Measurements from ENCODE around the gene ZNF638.

Gene ZNF638

DNA sequence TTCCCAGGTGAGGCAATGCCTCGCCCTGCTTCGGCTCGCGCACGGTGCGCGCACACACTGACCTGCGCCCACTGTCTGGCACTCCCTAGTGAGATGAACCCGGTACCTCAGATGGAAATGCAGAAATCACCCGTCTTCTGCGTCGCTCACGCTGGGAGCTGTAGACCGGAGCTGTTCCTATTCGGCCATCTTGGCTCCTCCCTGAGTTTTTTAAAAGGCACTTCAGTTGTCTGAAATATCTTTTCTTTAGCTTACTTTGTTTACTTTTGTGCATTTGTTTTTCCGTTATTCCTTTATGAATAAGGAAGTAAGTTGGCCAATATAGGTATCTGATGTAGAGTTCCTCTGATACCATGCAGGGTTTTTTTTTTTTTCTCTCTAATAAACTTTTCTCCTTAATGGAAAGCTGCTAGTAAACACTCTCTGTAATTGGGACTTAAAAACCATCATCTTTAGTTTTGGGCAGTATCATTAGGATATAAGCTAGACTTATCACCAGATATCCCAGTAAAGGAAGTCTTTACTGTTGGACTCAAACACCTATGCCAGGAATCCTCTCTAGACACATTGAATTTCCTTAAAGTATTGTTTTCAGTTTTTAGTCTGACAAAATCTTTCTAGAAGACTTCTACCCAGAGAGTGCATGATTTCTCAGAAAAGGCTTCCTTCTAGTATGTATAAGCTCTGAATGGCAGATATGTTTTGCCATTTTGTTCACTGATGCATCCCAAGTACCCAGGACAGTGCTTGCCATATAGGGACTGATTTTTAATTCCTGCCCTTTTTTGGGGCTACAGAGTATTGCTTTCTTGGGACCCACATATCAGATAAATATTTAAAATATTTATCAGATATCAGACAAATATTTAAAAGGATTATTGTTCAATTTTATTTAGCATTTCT is 86.0 kb downstream of the ZNF638 start:
- DNase-seq (ENCODE audit: low read depth), result peak; percentile 15
- no peak for TF ChIP-seq CTCF (IDR thresholded peaks at IDR 0.05; ENCODE audit: insufficient read depth, low read depth, low read length, missing control alignments)
- H3K4me3 ChIP-seq (ENCODE audit: low read depth, low read length), result peak overlapping the region; percentile 61

GRCh38 chr2:71419145-71419544 is 87.6 kb downstream of the ZNF638 start:
- no peak overlapping the region for H3K4me3 ChIP-seq (ENCODE audit: low read depth, low read length)
- no peak for DNase-seq (ENCODE audit: low read depth)
- TF ChIP-seq CTCF (IDR thresholded peaks at IDR 0.05; ENCODE audit: insufficient read depth, low read depth, low read length, missing control alignments), result no peak

- H3K4me3 ChIP-seq (ENCODE audit: low read depth, low read length), result no peak overlapping the region
- no peak for TF ChIP-seq CTCF (IDR thresholded peaks at IDR 0.05; ENCODE audit: insufficient read depth, low read depth, low read length, missing control alignments)
- no peak for DNase-seq (ENCODE audit: low read depth)
Observed at GRCh38 chr2:71419976-71420375, 88.4 kb downstream of the ZNF638 start.

DNA sequence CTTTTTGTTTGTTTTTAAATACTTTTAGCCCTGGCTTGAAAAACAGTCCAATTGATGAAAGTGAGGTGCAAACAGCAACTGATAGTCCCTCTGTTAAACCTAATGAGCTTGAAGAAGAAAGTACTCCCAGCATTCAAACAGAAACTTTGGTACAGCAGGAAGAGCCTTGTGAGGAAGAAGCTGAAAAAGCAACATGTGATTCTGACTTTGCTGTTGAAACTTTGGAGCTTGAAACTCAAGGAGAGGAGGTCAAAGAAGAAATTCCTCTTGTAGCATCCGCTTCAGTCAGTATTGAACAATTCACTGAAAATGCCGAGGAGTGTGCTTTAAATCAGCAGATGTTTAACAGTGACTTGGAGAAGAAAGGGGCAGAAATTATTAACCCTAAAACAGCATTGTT is 91.2 kb downstream of the ZNF638 start:
- TF ChIP-seq CTCF (IDR thresholded peaks at IDR 0.05; ENCODE audit: insufficient read depth, low read depth, low read length, missing control alignments), result no peak
- DNase-seq (ENCODE audit: low read depth), result no peak
- H3K4me3 ChIP-seq (ENCODE audit: low read depth, low read length), result no peak overlapping the region

DNA sequence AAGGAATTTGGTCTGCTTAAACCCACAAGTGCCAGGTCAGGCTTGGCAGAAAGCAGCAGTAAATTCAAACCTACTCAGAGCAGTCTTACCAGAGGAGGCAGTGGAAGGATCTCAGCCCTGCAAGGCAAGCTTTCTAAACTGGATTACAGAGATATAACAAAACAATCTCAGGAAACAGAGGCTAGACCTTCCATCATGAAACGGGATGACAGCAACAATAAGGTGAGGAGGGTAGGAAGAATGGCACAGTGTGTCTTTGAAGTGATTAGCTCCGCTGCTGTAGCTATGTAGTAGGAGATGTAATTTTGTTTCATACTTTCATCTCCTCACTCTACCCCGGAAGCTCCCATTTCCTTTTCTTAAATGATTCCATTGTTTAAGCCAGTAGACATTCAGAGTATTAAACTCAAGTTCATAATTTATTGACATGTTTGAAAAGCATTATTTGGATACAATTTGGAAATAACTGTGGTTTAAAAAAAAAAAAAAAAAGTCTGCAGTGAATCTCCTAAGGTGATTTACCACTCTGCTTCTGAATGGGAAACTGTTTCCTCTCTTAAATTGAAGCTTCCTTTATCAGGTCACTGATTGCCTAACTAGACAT is 92.3 kb downstream of the ZNF638 start:
- no peak for TF ChIP-seq CTCF (IDR thresholded peaks at IDR 0.05; ENCODE audit: insufficient read depth, low read depth, low read length, missing control alignments)
- H3K4me3 ChIP-seq (ENCODE audit: low read depth, low read length), result no peak overlapping the region
- no peak for DNase-seq (ENCODE audit: low read depth)

GRCh38 chr2:71426721-71427120 is 95.1 kb downstream of the ZNF638 start:
- no peak for TF ChIP-seq CTCF (IDR thresholded peaks at IDR 0.05; ENCODE audit: insufficient read depth, low read depth, low read length, missing control alignments)
- no peak for DNase-seq (ENCODE audit: low read depth)
- H3K4me3 ChIP-seq (ENCODE audit: low read depth, low read length), result no peak overlapping the region

Data from GM12865 (cell line).